Activated CD8-positive, alpha-beta memory T cell treated with anti-CD3 and anti-CD28 coated beads for 36 hours (primary cell): ENCODE results near the gene BNC2. TPM values are rescaled to one million over a fixed set of nuclear protein-coding genes. Genes with fewer than 3 reads are reported as not detected.

Experiments
- CTCF ChIA-PET: fragments of 350-600 bp; sonication (Branson Sonifier 250); formaldehyde crosslinking; loops from one replicate; lab custom pipeline; 2021; ENCODE audit warnings: antibody characterized with exemption; lab: Charles Lee
- POLR2A ChIA-PET: fragments of 350-600 bp; sonication (Branson Sonifier 250); formaldehyde crosslinking; loops from one replicate; lab custom pipeline; 2021; ENCODE audit warnings: antibody characterized with exemption; lab: Charles Lee
- total RNA-seq, 2 experiments: library from RNA; stranded (reverse); gene quantifications; one replicate each; pipeline ENCODE4 v1.2.3, GENCODE V29; 2021

The BNC2 gene
- total RNA-seq, 2 experiments from 2014 or later: not detected

DNA sequence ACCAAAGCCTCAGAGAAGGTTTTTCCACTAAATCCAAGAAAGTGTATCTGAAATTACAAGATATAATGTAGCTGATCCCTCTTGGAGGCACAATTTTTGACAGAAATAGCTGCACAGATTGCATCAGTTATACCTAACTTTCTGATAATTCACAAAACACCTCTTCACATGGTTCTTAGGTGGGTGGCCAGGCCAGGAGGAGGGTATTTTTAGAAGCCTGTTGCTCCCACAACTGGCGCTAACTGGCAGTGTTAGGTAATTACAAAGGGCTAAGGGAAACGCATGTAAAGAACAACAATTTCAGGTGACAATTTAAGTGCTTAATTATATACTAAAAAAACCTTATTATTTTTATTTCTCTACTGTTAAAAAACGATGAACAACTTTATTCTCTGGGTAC lies 247.9 kb downstream of the BNC2 start:
- CTCF ChIA-PET: interaction anchor here (1.7 kb wide), 1 partner anchor 14 kb away, joined by 4 read pairs; no protein-coding TSS in a partner anchor
- POLR2A ChIA-PET: no interaction called here

DNA sequence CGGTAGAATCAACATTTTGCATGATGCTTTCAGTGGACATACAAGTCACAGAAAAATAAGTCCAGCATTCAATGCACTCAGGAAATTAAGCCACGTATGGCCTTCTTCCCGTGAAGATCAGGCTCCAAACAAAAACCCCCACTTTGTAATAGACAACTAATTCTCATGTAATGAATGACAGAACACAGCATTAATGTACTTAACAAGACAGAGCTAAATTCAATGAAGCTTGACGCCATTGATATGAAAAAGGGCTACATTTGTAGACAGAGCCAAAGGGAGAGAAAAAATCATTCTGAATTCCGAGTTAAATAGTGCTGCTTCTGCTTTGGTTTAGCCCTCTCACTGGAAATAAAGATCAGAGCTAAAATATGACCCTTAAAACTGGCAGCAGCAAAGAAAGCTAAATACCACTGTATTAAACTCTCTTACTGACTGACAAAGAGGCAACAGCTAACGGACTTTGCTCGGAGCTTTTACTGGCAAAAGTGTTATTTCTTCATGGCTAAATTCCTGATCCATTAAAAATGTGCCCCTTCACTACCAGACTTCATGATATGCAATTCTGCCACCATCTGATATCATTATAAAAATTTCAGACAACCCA lies 250.5 kb downstream of the BNC2 start:
- POLR2A ChIA-PET: no interaction called here
- CTCF ChIA-PET: no interaction called here

DNA sequence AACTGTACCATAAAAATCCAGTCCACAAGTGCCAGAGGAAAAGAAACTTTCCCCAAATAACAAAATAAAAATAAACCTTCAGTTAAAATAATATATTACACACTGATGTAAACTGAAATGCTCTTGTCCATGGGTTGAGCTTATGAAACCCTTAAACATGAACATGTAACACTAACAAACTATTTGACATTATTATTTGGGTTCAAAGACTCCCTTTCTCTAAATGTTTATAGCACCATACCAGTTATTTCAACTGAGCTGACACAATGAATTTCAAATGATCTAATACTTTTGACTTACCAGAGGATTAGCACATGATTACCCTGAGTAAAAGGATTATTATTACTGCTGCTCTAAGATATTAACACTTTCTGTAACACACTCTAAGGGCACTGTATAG lies 251.1 kb downstream of the BNC2 start:
- ChIA-PET CTCF (no interaction called here), POLR2A (no interaction called here)

DNA sequence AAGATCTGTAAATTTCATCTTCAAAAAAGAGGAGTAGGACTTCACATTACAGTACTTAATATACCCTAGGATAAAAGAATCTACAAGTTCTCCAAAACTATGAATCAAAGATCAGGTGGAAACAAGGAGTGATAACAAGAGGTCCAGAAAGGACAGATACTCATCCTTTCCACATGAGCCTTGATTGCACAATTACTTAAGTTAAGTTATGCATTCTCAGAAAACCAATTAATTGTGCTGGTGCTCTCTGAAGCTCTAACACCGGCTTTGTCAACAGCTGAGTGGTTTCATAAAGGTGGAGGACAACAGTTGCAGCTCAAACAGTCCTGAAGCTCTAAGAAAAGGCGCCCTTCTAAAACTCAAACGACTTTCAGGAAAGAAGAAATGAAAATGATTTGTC lies 251.9 kb downstream of the BNC2 start:
- CTCF ChIA-PET: no interaction called here
- POLR2A ChIA-PET: no interaction called here

DNA sequence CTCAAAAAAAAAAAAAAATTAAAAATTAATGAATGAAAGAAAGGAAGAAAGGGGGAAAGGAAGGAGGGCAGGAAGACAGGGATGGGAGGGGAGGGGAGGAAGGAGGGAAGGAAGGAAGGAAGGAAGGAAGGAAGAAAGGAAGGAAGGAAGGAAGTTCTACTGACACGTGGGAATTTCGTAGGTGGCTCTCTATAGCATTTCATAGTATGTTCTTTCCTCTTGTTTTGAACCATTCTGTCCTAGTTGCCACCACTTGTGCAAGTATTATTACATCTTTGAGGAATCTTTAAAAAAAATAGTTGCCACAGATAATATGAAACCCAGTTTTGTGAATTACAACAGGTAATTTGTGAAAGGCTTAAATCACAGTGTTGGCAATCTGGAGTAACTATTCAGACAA lies 253.8 kb downstream of the BNC2 start:
- CTCF ChIA-PET: no interaction called here
- POLR2A ChIA-PET: no interaction called here

DNA sequence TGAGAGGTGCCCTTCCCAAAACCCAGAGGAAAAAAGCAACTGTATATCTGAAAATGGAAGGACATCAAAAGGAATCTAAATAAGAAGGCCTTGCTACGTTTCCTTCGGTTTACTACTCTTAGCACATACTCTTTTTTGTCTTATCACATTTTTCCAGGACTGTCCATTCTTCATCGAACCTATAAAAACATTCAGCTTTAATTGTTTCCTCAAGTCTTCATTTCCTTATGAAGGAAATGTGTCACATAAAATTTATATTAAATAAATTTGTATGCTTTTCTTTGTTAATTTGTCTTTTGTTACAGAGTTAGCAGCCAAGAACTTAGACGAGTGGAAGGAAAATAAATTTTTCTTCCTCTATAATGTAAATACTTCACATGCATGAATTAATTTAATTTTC lies 255.0 kb downstream of the BNC2 start:
- ChIA-PET POLR2A (no interaction called here), CTCF (no interaction called here)

DNA sequence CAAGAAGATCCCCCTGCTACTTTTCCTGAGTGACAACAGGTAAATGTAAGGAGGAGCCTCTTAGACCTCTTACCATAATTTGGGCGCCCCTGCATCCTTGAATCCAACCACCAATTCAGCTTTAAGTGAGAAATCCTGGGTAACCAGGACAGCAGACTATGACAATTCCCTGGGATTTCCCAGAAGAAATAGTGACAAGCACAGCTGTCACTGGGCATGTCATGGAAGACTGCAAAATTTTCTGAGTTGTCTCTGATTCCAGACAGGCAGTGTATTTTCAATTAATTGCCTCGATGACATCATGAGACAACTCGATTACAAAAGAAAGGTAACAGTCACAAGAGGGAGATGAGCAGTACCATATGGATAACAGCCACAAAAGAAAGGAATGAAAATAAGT lies 256.9 kb downstream of the BNC2 start:
- ChIA-PET POLR2A (no interaction called here), CTCF (no interaction called here)

DNA sequence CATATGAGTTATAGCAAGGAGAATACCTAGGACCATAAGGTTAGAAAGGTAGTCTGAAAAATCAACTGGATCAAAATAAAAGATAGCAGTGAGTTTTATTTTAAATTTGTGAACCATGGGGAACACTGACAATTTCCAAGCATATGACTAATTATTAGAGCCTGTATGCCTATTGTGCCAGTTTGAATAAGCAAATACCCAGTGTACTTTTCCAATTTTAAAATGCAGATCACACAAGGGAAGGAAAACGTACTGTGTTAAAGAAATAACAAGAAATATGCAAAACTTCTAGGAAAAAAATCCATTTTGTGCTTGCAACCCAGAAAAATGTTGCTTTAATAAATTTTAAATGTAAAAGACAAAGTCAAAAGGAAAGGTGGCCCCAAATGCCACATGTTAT lies 257.4 kb downstream of the BNC2 start:
- ChIA-PET POLR2A (no interaction called here), CTCF (no interaction called here)

DNA sequence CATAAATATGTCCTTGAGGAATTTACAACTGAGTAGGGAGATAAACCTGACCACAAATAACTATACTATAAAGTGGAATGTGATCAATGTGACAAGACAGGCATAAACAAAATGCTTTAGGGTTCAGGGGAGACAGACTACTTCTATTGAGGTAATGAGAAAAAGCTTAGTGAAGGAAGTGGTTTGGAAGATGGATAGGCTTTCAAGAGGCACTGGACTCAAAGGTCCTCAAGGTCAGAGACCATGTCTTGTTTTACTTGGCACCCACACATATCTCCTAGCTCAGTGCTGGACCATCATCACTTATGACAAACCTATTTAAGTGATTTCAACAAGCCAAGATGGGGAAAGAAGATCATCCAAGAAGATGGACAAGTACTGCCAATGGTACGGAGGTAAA lies 257.8 kb downstream of the BNC2 start:
- ChIA-PET CTCF (no interaction called here), POLR2A (no interaction called here)

DNA sequence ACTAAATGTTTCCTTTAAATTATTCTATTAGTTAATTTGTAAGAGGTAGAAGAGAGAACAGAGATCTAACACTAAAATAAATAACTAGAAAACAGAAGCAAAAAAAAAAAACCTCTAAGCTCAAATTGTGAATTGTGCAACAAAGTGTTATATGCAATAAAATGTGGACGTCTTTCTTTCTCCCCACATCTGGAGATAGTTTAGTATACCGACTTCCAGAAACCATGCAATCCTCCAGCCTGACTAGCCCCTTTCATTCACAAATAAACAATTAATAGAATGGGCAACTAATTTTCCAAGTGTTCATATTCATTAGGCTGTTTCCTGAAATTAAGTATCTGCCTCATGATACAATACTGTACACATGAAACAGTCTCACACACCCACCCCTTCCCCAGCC lies 258.5 kb downstream of the BNC2 start:
- CTCF ChIA-PET: no interaction called here
- POLR2A ChIA-PET: no interaction called here

DNA sequence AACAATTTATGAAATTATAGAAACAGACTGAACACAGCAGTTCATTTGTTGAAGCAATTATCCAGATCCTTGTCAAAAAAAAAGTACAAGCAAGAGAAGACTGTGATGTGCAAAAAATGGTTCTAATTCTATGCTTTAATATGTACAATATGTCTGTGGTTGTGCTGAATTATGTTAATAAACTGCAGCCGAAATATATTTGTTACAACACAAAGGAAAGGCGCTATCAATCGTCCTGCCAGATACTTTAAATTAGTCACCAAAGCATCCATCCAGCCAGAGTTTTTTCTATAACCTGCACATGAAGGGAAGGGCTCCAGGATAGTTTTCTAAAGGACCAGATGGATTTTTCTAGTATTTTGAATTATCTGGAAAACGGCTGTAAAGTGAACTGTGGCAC lies 259.5 kb downstream of the BNC2 start:
- ChIA-PET CTCF (no interaction called here), POLR2A (no interaction called here)

DNA sequence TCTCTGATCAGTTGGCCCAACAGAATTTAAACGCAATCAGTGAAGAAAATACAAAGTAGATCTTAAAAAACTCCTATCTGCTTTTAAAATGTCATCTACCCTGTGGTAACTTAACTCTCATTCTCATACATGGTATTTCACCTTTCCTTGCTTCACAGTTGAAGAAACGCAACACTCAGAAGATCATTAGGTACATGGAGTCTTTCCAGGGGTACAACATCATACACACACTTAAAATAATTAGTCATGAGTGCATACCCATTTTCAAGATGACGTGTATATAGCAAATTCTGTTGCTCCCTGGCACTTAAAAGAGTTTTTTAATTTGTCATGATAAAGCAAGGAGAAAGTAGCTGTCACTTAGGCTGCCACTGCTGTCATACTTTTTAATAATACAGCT lies 259.9 kb downstream of the BNC2 start:
- POLR2A ChIA-PET: no interaction called here

DNA sequence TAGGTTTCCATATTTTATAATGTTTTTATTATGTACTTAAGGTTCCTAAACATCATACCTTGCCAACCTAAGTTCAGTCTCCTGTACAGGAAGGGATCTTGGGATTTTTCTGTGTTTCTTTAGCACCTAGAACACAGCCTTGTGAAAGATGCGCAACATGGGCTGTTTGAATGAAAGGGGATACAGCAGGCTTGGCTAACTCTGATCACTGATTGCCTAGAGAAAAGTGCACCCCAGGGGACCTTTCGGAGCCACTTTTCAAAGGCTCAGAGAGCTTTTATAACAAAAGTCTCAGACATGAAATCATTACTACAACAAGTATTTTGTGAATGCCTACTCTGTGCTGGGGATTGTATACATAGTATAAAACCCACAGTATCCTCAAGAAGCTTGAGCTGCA lies 261.6 kb downstream of the BNC2 start:
- CTCF ChIA-PET: interaction anchor here (2.1 kb wide), 1 partner anchor 13 kb away, joined by 4 read pairs; no protein-coding TSS in a partner anchor
- POLR2A ChIA-PET: no interaction called here

More for the DNA sequence above, 259.9 kb downstream of the BNC2 start:
- CTCF ChIA-PET: no interaction called here

DNA sequence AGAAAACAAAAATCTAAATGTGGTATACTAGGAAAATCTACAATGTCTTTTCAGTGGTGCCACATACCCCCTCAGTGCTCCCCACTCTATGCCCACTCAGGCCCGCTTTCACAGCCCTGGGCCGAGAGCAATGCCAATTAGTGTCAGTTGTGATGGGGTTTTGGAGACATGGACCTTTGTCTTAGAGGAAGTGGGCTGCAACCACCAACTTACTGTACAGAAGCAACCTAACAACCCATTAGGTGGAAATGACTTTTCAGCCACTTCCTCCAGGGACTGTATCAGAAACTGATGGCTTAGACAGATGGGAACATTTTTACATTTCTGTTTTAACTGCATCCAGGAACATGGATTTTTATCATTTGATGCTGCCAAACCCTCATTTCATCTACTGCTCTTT lies 268.0 kb downstream of the BNC2 start:
- ChIA-PET POLR2A (no interaction called here), CTCF (no interaction called here)

DNA sequence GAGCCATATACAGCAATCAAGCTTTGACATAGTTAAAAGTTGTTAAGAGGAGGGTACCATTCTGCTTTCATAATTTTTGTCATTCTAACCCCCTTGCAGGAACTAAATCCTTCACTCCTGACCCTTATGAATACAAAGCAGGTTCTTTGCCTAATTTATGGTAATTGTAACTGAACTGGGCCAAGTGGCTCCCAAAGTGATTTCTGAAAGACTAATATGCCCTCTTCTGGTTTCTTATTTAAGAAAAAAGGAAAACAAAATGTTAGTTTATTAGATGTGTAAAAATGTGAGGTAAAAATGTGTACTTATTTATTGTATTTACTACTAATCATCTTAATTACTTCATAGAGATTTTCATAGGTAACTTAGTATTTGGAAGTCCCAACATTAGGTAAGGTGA lies 268.5 kb downstream of the BNC2 start:
- CTCF ChIA-PET: no interaction called here
- POLR2A ChIA-PET: no interaction called here

DNA sequence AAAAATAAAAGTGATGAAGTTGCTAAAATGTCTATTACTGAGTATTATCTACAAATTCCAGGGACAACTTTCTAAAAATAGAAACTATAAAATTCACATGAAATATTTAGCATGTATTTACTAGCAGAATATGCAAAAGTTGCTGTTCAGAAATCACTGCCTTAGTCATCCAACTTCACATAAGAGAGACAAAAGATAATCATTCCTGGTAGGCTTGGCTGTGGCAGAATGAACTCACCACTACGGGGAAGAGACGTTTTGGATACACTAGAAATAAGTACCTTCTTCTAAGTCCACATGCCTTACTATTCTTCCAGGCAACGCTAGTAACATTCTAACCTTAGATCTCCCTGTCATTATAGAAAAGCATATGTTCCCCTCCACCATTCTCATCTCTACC lies 272.2 kb downstream of the BNC2 start:
- ChIA-PET CTCF (no interaction called here), POLR2A (no interaction called here)

DNA sequence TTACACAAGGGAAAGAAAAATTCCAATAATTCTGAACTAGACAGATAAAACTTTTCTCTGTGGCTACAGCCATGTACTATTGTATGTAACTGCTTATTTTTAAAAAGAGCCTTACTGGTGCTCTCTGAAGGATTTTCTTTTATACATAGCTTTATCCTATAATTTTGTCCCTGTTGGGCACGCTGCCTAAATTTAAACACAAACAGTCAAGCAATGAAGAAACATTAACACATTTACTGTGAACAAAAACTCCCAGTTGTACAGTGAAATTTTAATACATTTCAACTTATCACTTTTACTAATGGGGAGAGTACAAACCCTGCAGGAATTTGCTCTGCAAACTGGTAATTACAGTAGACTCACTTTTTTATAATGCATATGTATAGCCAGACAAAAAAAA lies 273.3 kb downstream of the BNC2 start:
- CTCF ChIA-PET: no interaction called here
- POLR2A ChIA-PET: no interaction called here

DNA sequence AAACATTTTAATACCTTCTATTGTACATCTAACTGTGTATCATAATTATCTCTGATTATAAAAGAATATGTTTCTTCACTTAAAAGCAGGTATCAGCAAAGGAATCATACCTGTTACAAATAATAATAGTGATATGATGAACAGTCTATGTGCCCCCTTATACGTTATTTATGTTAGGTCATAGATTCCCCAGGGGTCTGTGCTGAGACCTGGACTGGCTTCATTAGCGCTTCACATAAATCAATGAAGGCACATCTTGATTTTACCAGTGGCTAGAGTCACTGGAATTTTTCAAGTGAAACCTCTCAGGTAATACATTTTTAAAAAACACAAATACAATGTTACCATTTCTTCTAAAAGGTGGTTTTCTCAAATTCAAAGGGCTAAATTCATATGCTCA lies 275.2 kb downstream of the BNC2 start:
- ChIA-PET POLR2A (no interaction called here), CTCF (no interaction called here)

DNA sequence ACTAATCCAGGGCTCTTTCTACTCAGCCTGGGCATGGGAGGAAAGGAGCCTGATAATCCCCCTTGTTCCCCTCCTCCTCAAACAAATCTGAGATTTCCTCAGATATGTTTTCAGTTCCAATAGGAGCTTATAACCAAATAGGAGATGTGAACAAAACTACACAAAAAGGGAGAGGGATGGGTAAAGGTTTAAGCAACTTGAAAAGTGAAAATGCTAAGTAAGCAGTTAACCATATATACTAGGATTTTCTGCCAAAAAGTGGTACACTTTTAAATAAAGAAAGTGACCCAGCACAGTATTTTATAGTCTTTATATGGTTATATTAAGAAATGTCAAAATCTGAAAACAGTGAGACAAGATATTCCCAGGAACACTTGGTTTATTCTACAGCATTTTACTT lies 275.7 kb downstream of the BNC2 start:
- ChIA-PET POLR2A (no interaction called here), CTCF (no interaction called here)

DNA sequence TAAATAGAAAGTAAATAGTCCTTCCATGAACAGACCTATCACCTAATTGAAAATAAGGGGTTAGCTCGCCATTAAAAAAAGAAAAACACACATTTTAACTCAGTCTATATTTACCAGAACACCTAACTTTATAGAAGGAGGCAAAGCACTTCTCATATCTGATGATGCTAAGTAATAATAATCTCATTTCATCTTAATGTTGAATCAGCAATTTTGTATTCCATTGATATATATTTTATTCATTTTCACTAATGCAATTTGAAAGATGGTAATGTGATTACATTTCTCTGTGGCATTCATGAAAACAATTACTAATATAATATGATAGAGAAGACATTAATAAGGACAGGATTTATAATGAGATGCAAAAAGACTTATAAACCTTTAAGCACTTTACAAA lies 276.7 kb downstream of the BNC2 start:
- CTCF ChIA-PET: no interaction called here
- POLR2A ChIA-PET: no interaction called here

DNA sequence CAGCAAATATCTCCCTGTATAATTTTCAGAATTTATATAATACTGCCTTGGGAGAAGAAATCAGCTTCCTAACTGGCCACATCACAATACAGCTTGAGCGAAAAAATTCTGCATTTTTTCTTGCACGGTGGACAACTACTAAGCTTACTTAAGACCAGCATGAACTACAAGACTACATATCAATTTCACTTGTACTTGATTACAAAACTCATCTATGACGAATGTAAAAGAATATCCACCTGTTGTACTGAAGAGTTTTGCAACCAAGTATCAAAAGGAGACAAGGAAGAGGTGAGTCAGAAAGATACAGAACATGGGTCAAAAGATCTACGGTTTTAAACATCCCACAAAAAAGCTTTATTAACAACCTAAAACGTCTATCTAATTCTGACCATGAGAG lies 279.4 kb downstream of the BNC2 start:
- ChIA-PET CTCF (no interaction called here), POLR2A (no interaction called here)

DNA sequence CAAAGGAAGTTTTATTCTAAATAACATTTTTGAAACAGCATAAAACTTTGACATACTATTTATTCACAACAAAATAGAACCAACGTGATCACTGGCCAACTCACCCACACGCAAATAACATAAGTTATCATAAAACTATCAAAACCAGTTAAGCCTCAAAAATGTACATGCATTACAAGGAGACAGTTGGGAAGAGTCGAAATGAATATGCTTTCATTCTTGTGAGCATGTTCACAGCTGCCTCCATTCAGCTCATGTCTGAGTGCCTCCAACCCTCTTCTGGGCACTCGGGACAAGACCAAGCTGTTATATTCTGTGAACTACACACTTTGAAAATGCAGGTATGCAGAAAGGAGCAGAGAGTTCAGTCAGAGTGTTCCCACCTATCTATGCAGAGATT lies 284.9 kb downstream of the BNC2 start:
- CTCF ChIA-PET: no interaction called here
- POLR2A ChIA-PET: no interaction called here
